ENCODE data around the gene NKAIN1. TPM values are rescaled to one million over a fixed set of nuclear protein-coding genes. Genes with fewer than 3 reads are reported as not detected.
"Not testable (repeated sequence)": the region's sequence is repeated elsewhere in the genome, so short reads cannot be mapped to it uniquely, and the experiment has no call there.

NKAIN1 gene
- polyA plus RNA-seq, 3 donors = not detected

- Histone ChIP-seq H3K36me3 (replicated peaks in 1 of 2; ENCODE audit: control insufficient read depth in 1 of 2, insufficient read depth in 2 of 2, low read length in 2 of 2) (no peaks in the 10 kb centered on the region), H3K79me2 (ENCODE audit: insufficient read depth, low read length) (no peaks in the 10 kb centered on the region), H3K27me3 (ENCODE audit: control insufficient read depth in 2 of 2, insufficient read depth in 2 of 2, low read length in 2 of 2) (no peaks in the 10 kb centered on the region), H3K9me3 (replicated peaks in 1 of 2; ENCODE audit: control insufficient read depth in 1 of 2, insufficient read depth in 1 of 2, low read length in 2 of 2) (no peaks in the 10 kb centered on the region), H3K4me3 (replicated peaks in 1 of 3; ENCODE audit: low read depth in 2 of 3, low read length in 3 of 3) (no peak overlapping the region), H3K4me1 (ENCODE audit: control insufficient read depth in 1 of 2, insufficient read depth in 2 of 2, low read length in 2 of 2) (no peaks in the 10 kb centered on the region), H3K9ac (ENCODE audit: insufficient read depth, low read length, poor library complexity, severe bottlenecking) (no peak overlapping the region), H2AFZ (ENCODE audit: insufficient read depth, low read depth, low read length, poor library complexity, severe bottlenecking) (no peak overlapping the region), H3K27ac (ENCODE audit: low read depth in 1 of 2, low read length in 2 of 2) (no peak overlapping the region), H3K4me2 (replicated peaks; ENCODE audit: extremely low read depth, low read length, poor library complexity, severe bottlenecking) (no peak overlapping the region), H4K20me1 (ENCODE audit: insufficient read depth, low read length) (no peaks in the 10 kb centered on the region)
- peaks cover 0 to 9% (median 2%) of the 10 kb centered on the region in 7 donors for H3K9me3 Mint-ChIP-seq
- H3K4me1 Mint-ChIP-seq = no peaks in the 10 kb centered on the region
- WGBS (ENCODE audit: insufficient coverage) = no CpG with 5 or more reads among the region's 7 CpGs
- intact Hi-C loops (cut with micrococcal nuclease) = no loop called here
- peaks cover 0 to 1% (median 0%) of the 10 kb centered on the region in 3 donors for H3K27me3 Mint-ChIP-seq (ENCODE audit: low read depth in 3 of 3)
- DNase-seq = no peak
- no peak overlapping the region for H3K4me3 Mint-ChIP-seq
- no peaks in the 10 kb centered on the region for H3K36me3 Mint-ChIP-seq
- no peak overlapping the region for H3K27ac Mint-ChIP-seq
- TF ChIP-seq, protein P1, sequence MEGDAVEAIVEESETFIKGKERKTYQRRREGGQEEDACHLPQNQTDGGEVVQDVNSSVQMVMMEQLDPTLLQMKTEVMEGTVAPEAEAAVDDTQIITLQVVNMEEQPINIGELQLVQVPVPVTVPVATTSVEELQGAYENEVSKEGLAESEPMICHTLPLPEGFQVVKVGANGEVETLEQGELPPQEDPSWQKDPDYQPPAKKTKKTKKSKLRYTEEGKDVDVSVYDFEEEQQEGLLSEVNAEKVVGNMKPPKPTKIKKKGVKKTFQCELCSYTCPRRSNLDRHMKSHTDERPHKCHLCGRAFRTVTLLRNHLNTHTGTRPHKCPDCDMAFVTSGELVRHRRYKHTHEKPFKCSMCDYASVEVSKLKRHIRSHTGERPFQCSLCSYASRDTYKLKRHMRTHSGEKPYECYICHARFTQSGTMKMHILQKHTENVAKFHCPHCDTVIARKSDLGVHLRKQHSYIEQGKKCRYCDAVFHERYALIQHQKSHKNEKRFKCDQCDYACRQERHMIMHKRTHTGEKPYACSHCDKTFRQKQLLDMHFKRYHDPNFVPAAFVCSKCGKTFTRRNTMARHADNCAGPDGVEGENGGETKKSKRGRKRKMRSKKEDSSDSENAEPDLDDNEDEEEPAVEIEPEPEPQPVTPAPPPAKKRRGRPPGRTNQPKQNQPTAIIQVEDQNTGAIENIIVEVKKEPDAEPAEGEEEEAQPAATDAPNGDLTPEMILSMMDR (IDR thresholded peaks at IDR 0.05) = no peak
These were observed 99.4 kb downstream of the NKAIN1 start for GRCh38 chr1:31140299-31140698.

- intact Hi-C loops (cut with micrococcal nuclease); H3K9me3 ChIP-seq (replicated peaks in 1 of 2; ENCODE audit: control insufficient read depth in 1 of 2, insufficient read depth in 1 of 2, low read length in 2 of 2); H3K4me1 Mint-ChIP-seq; DNase-seq; H3K36me3 Mint-ChIP-seq; H3K27me3 ChIP-seq (ENCODE audit: control insufficient read depth in 2 of 2, insufficient read depth in 2 of 2, low read length in 2 of 2); H3K9me3 Mint-ChIP-seq; H3K9ac ChIP-seq (ENCODE audit: insufficient read depth, low read length, poor library complexity, severe bottlenecking); H4K20me1 ChIP-seq (ENCODE audit: insufficient read depth, low read length); H3K27ac ChIP-seq (ENCODE audit: low read depth in 1 of 2, low read length in 2 of 2); H2AFZ ChIP-seq (ENCODE audit: insufficient read depth, low read depth, low read length, poor library complexity, severe bottlenecking); H3K27me3 Mint-ChIP-seq (ENCODE audit: low read depth in 3 of 3); H3K4me1 ChIP-seq (ENCODE audit: control insufficient read depth in 1 of 2, insufficient read depth in 2 of 2, low read length in 2 of 2); H3K4me3 Mint-ChIP-seq; H3K36me3 ChIP-seq (replicated peaks in 1 of 2; ENCODE audit: control insufficient read depth in 1 of 2, insufficient read depth in 2 of 2, low read length in 2 of 2); H3K4me3 ChIP-seq (replicated peaks in 1 of 3; ENCODE audit: low read depth in 2 of 3, low read length in 3 of 3); H3K27ac Mint-ChIP-seq; H3K79me2 ChIP-seq (ENCODE audit: insufficient read depth, low read length); H3K4me2 ChIP-seq (replicated peaks; ENCODE audit: extremely low read depth, low read length, poor library complexity, severe bottlenecking): not testable (repeated sequence)
- 91% methylated on average over 6 of the region's 12 CpGs for WGBS (ENCODE audit: insufficient coverage)
These were observed 100.7 kb downstream of the NKAIN1 start for GRCh38 chr1:31138797-31139521.

DNA sequence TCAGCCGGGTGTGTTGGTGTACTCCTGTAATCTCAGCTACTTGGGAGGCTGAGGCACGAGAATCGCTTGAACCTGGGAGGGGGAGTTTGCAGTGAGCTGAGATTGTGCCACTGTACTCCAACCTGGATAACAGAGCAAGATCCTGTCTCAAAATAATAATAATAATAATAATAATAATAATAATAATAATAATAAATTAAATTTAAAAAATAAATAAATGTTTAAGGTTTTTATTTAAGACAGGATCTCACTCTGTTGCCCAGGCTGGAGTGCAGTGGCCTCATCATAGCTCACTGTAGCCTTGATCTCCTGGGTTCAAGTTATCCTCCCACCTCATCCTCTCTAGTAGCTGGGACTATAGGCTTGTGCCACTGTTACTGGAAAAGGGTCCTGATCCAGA is 101.8 kb downstream of the NKAIN1 start:
- H3K79me2 ChIP-seq (ENCODE audit: insufficient read depth, low read length); H2AFZ ChIP-seq (ENCODE audit: insufficient read depth, low read depth, low read length, poor library complexity, severe bottlenecking); H3K36me3 ChIP-seq (replicated peaks in 1 of 2; ENCODE audit: control insufficient read depth in 1 of 2, insufficient read depth in 2 of 2, low read length in 2 of 2); intact Hi-C loops (cut with micrococcal nuclease); H3K9me3 ChIP-seq (replicated peaks in 1 of 2; ENCODE audit: control insufficient read depth in 1 of 2, insufficient read depth in 1 of 2, low read length in 2 of 2); H3K27me3 ChIP-seq (ENCODE audit: control insufficient read depth in 2 of 2, insufficient read depth in 2 of 2, low read length in 2 of 2); H3K9me3 Mint-ChIP-seq; DNase-seq; H3K27ac Mint-ChIP-seq; H3K27ac ChIP-seq (ENCODE audit: low read depth in 1 of 2, low read length in 2 of 2); H3K4me3 Mint-ChIP-seq; H3K4me1 ChIP-seq (ENCODE audit: control insufficient read depth in 1 of 2, insufficient read depth in 2 of 2, low read length in 2 of 2); H3K27me3 Mint-ChIP-seq (ENCODE audit: low read depth in 3 of 3); H3K4me2 ChIP-seq (replicated peaks; ENCODE audit: extremely low read depth, low read length, poor library complexity, severe bottlenecking); H3K4me3 ChIP-seq (replicated peaks in 1 of 3; ENCODE audit: low read depth in 2 of 3, low read length in 3 of 3); H3K4me1 Mint-ChIP-seq; H3K36me3 Mint-ChIP-seq; H3K9ac ChIP-seq (ENCODE audit: insufficient read depth, low read length, poor library complexity, severe bottlenecking); H4K20me1 ChIP-seq (ENCODE audit: insufficient read depth, low read length): not testable (repeated sequence)
- no CpG with 5 or more reads among the region's 3 CpGs for WGBS (ENCODE audit: insufficient coverage)

Data from CD14-positive monocyte (primary cell).